ENCODE data around the gene LPCAT1.
A peak's percentile ranks its signal among the peaks of the same experiment; 100 is the strongest.

LPCAT1 gene

DNA sequence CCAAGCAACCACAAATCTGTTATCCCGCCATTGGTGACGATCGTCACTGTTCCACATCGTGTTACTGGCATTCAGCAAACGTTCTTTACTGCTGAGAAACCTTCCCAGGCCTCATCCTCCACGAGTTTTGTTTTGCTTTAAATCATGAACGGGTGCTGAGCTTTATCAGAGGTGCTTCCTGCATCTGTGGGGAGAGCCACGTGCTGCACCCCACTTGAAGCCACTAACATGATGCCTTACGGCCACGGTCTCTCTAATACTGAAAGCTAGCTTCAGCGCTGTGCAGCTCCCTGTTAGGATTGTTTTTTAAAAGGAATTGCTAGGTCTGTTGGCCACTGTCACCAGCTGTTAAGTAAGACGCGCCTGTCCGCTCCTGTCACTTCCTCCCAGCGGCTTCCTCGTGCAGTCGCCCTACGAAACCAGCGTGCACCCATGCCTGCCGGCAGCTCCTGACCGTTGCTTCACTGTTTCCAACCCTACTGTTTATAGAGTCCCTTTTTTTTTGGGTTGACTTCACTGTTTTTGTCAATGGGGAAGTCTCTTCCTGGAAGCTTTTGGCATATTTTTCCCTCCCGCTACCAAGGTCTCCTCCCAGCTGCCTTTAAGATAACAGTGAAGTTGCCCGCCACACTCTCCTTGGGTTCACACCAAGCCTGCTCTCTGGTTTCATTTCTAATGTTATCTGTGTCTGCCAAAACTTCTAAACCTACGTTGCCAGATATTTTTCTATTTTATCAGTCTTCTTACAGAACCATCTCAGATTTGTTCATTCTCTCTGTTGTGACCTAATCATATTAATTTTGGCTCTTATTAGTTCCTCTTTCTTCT, 20.3 kb downstream of the LPCAT1 start:
- Histone ChIP-seq H2AFZ (ENCODE audit: low read depth) (no peak overlapping the region), H3K4me1 (ENCODE audit: low read depth, poor library complexity, severe bottlenecking) (peaks cover 58% of the 10 kb centered on the region)
- TF ChIP-seq, protein P1, sequence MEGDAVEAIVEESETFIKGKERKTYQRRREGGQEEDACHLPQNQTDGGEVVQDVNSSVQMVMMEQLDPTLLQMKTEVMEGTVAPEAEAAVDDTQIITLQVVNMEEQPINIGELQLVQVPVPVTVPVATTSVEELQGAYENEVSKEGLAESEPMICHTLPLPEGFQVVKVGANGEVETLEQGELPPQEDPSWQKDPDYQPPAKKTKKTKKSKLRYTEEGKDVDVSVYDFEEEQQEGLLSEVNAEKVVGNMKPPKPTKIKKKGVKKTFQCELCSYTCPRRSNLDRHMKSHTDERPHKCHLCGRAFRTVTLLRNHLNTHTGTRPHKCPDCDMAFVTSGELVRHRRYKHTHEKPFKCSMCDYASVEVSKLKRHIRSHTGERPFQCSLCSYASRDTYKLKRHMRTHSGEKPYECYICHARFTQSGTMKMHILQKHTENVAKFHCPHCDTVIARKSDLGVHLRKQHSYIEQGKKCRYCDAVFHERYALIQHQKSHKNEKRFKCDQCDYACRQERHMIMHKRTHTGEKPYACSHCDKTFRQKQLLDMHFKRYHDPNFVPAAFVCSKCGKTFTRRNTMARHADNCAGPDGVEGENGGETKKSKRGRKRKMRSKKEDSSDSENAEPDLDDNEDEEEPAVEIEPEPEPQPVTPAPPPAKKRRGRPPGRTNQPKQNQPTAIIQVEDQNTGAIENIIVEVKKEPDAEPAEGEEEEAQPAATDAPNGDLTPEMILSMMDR (conservative IDR thresholded peaks at IDR 0.05; ENCODE audit: low read depth, low read length) = no peak

DNA sequence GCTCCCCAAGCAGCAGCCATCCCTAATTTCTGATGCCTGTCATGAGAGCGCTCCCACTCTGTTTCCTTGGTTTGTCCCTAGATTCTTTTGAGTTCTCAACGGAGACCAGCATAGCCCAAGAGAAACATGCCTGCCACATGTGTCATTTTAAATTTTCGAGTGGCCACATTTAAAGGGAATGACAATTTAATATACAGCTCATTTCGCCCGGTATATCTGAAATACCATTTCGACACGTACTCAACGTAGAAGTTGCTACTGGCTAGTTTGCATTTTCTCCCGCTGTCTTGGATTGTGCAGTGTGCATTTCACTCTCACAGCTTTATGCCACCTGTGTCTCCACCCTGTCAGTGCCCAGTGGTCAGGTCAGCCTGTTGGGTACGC, 21.0 kb downstream of the LPCAT1 start:
- TF ChIP-seq, protein P1 (conservative IDR thresholded peaks at IDR 0.05; ENCODE audit: low read depth, low read length) = no peak
- peaks cover 69% of the 10 kb centered on the region for H3K79me2 ChIP-seq (ENCODE audit: insufficient read depth, low read depth)
- no peaks in the 10 kb centered on the region for H4K20me1 ChIP-seq (ENCODE audit: insufficient read depth)
- peak overlapping the region; percentile 91; the same call in 1 of the 2 replicates for H3K4me2 ChIP-seq
- H3K4me1 ChIP-seq (ENCODE audit: low read depth, poor library complexity, severe bottlenecking) = peaks cover 65% of the 10 kb centered on the region
- no peaks in the 10 kb centered on the region for H3K36me3 ChIP-seq (ENCODE audit: insufficient read depth)
- no peaks in the 10 kb centered on the region for H3K27me3 ChIP-seq (ENCODE audit: insufficient read depth, low read depth)
- no peak overlapping the region for H2AFZ ChIP-seq (ENCODE audit: low read depth)
- no peak overlapping the region for H3K9ac ChIP-seq
- no peak overlapping the region for H3K4me3 ChIP-seq (IDR thresholded peaks at IDR 0.05; ENCODE audit: insufficient read depth, low read depth, low read length)
- H3K27ac ChIP-seq = no peak overlapping the region

More for the DNA sequence above, 20.3 kb downstream of the LPCAT1 start:
- Histone ChIP-seq H3K4me3 (IDR thresholded peaks at IDR 0.05; ENCODE audit: insufficient read depth, low read depth, low read length) (no peak overlapping the region), H3K36me3 (ENCODE audit: insufficient read depth) (no peaks in the 10 kb centered on the region; the same call in 1 of the 2 replicates), H4K20me1 (ENCODE audit: insufficient read depth) (no peaks in the 10 kb centered on the region), H3K79me2 (ENCODE audit: insufficient read depth, low read depth) (peaks cover 77% of the 10 kb centered on the region), H3K27me3 (ENCODE audit: insufficient read depth, low read depth) (no peaks in the 10 kb centered on the region), H3K4me2 (no peak overlapping the region), H3K9ac (no peak overlapping the region), H3K27ac (no peak overlapping the region)

DNA sequence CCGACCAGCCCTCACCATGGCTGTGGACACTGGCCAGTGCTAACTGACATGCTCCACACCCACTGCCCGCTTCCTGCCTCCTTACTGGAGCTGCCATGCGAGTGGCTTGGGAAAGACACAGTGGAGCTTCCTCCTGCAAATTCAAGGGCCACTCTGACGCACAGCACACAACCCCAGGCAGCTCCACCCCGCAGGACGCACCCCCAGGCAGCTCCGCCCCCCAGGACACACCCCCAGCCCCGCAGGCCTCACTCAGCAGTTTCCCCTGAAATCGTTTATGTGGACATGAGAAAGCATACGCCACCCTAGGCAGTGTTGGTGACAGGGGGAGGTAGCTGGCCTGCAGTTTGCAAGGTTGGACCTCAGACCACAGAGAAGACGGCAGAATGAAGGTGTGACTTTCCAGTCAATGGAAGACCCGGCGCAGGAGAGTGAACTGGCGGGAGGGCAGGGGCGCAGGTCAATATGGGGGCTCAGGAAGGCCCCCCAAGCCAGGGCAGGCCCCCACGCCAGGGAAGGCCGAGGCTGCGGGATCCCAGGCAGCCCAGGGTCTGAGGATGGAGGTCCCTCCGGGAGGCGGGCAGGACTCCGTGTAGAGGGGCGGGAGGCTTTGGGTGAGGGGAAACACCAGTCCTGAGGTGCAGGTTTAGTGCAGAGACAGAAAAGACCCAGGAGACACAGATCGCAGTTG, 21.6 kb downstream of the LPCAT1 start:
- no peak overlapping the region for H3K9ac ChIP-seq
- H4K20me1 ChIP-seq (ENCODE audit: insufficient read depth) = no peaks in the 10 kb centered on the region
- H3K4me1 ChIP-seq (ENCODE audit: low read depth, poor library complexity, severe bottlenecking) = peaks cover 71% of the 10 kb centered on the region
- H3K36me3 ChIP-seq (ENCODE audit: insufficient read depth) = no peaks in the 10 kb centered on the region
- peak overlapping the region; percentile 91; the same call in 1 of the 2 replicates for H3K4me2 ChIP-seq
- no peak overlapping the region for H3K4me3 ChIP-seq (IDR thresholded peaks at IDR 0.05; ENCODE audit: insufficient read depth, low read depth, low read length)
- TF ChIP-seq, protein P1 (conservative IDR thresholded peaks at IDR 0.05; ENCODE audit: low read depth, low read length) = no peak
- H3K27ac ChIP-seq = no peak overlapping the region; the same call in 1 of the 2 replicates
- H2AFZ ChIP-seq (ENCODE audit: low read depth) = no peak overlapping the region
- H3K27me3 ChIP-seq (ENCODE audit: insufficient read depth, low read depth) = no peaks in the 10 kb centered on the region
- peaks cover 64% of the 10 kb centered on the region for H3K79me2 ChIP-seq (ENCODE audit: insufficient read depth, low read depth)

DNA sequence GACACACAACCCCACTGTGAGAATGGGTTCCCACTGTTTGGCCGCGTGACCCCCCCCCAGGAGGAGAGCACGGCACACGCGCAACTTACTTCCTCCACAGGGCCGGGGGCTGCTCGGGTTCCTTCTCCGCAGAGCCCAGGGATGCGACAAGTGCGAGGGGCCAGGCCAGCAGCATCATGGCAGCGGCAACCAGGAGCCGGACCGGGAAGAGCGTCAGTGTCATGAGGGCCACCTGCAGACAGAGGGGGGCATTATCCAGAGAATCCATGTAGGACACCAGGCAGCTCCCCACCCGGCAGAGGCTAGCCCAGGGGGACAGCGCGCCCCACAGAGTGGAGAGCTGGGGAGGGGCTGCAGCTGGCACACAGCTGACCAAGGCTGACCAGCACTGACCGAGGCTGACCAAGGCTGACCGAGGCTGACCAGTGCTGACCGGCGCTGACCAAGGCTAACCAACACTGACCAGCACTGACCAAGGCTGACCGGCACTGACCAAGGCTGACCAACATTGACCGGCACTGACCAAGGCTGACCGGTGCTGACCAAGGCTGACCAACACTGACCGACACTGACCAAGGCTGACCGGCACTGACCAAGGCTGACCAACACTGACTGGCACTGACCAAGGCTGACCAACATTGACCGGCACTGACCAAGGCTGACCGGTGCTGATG, 22.3 kb downstream of the LPCAT1 start:
- Histone ChIP-seq H4K20me1 (ENCODE audit: insufficient read depth) (no peaks in the 10 kb centered on the region), H3K79me2 (ENCODE audit: insufficient read depth, low read depth) (peaks cover 61% of the 10 kb centered on the region), H3K4me1 (ENCODE audit: low read depth, poor library complexity, severe bottlenecking) (peaks cover 78% of the 10 kb centered on the region), H3K27me3 (ENCODE audit: insufficient read depth, low read depth) (no peaks in the 10 kb centered on the region), H3K4me3 (IDR thresholded peaks at IDR 0.05; ENCODE audit: insufficient read depth, low read depth, low read length) (no peak overlapping the region), H3K9ac (no peak overlapping the region), H3K27ac (peak overlapping the region; percentile 96; the same call in 1 of the 2 replicates), H3K36me3 (ENCODE audit: insufficient read depth) (no peaks in the 10 kb centered on the region), H2AFZ (ENCODE audit: low read depth) (no peak overlapping the region), H3K4me2 (peak overlapping the region; percentile 91)
- TF ChIP-seq, protein P1 (conservative IDR thresholded peaks at IDR 0.05; ENCODE audit: low read depth, low read length) = no peak

Measured in KMS-11 (cell line).